IPS-18c (cell line): ENCODE results near the gene PPP2R3A.

Source experiments
- H3K4me3 ChIP-seq: 2 replicates; pipeline ENCODE4 v1.7.0; 2013; ENCODE audit warnings: low read depth, mild to moderate bottlenecking, low read length, moderate library complexity; ENCODE audit not compliant: insufficient read depth
- H3K9me3 ChIP-seq: one replicate; pipeline ENCODE4 v1.6.1; 2013; ENCODE audit warnings: mild to moderate bottlenecking, low read length, moderate library complexity; ENCODE audit not compliant: control insufficient read depth, insufficient read depth

Gene PPP2R3A

DNA sequence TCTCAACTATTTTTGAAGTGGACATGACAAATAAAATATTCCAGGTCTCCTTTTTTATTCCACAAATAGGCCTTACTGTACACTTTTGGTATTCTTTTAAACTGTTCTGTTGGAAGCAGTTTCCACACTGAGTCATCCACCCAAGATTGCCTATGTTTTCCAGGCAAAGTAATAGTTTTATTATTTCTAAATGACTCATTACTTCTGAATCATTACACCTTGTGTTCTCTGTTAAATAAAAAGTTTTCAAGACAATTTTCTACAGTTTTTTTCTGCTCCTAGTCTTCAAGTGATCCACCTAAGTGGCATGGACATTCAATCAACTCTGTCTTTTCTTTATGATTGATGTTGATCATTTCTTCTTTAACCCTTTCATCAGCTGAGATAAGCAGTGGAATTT is 26.5 kb downstream of the PPP2R3A start:
- H3K4me3 ChIP-seq, result no peak overlapping the region

DNA sequence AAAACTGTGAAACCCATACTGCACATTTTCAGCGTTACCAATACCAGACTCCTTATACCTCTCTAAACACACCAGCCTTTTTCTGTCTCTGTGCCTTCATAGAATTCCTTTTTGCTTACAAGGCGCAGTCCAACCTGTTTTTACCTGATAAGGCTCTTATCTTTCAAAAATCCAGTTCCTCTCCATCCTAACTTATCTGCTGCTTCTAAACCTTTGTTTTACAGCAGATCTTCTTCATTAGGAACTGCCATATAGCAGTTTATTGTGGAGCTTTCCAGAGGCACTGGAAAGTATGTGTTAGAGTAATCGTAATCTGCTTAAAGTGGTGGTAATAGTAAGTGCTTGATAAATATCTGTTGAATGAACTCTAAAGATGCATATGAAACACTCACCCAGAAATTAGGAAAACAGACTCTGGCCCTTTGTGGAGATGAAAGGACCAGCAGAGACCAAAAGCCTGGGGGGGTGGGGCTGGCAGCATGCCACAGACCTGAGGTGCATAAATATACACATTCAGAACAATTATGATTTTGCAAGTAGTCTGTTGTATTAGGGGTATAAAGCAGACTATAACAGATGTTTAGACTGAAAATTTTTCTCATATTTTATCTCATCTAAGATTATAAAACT is 29.3 kb downstream of the PPP2R3A start:
- Histone ChIP-seq H3K4me3 (no peak overlapping the region), H3K9me3 (no peaks in the 10 kb centered on the region)

More for the DNA sequence above, 26.5 kb downstream of the PPP2R3A start:
- H3K9me3 ChIP-seq, result no peaks in the 10 kb centered on the region

DNA sequence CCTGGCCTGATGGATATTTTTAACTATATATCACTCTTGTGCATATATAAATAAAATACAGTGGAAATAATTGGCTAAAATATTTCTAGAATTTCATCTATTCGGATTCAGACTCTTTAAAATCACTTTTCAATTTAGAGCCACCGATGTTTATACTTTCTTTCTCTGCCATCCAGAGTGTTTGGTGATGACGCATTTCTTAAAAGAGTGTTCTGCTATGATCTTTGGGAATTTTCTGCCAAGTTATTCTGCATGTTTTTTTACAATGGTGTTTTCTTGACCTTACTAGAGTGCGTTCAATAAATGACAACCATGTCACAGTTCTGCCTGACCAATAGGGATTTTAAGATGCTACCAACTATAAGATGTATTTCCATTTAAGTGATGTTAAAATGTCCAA is 30.2 kb downstream of the PPP2R3A start:
- Histone ChIP-seq H3K4me3 (no peak overlapping the region), H3K9me3 (no peaks in the 10 kb centered on the region)

DNA sequence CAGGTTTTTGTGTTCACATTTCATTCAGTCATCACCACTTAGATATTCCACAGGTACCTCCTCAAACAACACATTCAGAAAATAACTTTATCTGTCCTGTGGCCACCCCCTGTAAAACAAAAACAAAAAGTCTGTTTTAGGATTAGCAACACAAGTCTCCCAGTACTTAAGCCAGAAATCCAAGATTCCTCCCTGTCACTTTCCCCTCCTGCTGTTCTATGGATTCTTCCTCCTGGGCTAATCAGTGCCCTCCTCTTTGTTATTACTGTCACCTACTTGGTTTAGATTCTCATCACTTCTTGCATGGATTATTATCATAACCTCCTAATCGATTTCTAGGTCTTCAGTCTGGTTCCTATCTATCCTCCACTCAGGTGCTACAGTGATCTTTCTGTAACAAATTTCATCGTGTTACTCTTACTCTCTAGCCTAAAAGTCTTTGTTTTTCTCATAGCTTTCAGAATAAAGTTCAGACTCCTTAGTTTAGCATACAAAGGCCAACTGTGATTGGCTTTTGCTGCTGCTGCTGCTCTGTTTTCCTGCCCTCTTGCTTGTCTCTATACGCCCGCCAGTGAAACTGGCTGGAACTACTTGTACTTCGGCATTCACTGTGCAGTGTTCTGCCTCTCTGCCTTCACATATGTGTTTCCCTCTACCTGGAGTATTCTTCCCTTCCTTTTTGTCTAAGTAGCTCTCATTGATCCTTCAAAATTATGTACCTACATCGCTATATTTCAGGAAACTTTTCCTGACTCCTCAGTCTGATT is 32.2 kb downstream of the PPP2R3A start:
- Histone ChIP-seq H3K9me3 (no peaks in the 10 kb centered on the region), H3K4me3 (no peak overlapping the region)

DNA sequence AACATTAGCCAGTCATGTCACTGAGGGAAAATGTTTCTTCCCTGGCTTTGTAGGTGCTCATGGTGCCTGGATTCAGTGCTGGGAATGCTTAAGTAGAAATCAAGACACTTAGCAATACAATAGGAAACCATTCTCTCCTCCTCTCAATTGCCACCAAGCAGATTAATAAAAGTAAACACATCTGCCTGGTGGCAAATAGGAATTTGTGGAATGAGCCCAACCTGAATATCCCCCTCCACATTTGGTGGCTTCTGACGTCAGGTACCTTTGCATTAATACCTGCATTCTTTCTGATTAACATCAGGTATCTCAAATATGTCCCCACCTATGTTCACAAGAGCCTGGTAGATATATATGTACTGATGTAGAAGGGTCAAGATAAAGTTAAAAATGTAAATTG is 42.7 kb downstream of the PPP2R3A start:
- no peak overlapping the region for H3K4me3 ChIP-seq

DNA sequence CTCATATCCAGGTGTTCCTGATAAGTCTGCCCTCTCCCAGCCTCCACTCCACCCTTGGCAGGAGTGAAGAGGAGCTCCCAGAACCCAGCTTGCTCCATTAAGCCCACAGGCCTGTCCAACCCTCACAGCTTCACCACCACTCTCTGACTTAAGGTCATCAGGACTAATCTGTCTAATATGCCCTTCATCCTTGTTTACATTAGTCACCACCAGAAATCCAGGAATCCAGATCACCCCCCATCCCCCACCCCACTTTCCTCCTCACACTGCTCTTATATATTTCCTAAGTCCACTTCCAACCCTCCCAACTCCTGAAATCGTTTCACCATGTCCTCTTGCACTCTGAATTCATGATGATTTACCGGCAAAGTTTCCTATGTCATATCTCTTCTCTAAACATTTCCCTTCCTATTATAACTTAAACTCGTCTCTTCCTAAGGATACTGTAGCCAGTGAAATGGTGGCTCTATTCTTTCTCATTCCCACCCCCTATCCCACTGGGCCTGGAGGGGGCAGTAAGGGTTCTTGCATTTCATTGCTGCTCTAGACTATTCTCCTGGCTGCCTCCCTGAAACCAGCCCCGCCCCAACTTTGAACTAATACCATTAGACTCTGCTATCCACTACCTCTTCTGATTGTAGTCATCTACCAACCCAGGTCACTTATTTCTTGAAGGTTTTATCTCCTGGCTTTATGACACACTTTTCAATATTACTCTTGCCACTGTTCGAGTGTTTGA is 43.4 kb downstream of the PPP2R3A start:
- no peak overlapping the region for H3K4me3 ChIP-seq
- H3K9me3 ChIP-seq, result no peaks in the 10 kb centered on the region

More for the DNA sequence above, 42.7 kb downstream of the PPP2R3A start:
- H3K9me3 ChIP-seq, result no peaks in the 10 kb centered on the region

DNA sequence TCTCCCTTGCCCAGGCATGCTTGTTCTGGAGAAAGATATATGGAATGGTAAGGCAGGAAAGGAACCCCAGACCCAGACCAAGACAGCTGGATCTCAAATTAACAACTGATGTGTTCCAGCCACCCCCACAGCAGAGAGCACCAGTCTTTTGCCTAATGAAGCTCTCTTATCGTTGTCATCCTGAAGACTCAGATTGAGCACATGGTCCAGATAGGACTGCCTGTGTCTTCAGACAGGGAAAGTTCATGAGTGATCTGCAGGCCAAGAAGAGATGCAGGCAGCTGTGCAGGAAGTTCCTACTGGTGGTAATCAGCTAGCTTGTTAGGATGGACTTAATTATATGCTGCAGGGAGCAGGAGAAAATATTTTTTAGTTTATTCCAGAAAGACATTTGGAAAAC is 53.3 kb downstream of the PPP2R3A start:
- H3K4me3 ChIP-seq, result no peak overlapping the region
- H3K9me3 ChIP-seq, result no peaks in the 10 kb centered on the region

DNA sequence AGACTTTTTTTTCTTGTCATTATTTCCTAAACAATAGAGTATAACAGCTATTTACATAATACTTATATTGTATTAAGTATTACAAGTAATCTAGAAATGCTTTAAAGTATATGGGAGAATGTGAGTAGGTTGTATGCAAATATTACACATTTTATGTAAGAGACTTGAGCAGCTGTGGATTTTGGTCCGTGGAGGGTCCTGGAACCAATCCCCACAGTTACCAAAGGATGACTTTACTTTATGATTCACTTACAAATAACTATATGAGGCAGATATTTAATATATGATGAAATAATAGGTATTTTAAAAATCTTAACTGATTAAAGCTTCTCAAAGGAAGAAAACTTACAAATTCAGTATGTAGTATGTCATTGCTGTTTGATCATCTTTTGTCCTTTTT is 56.3 kb downstream of the PPP2R3A start:
- H3K4me3 ChIP-seq, result no peak overlapping the region
- no peaks in the 10 kb centered on the region for H3K9me3 ChIP-seq

DNA sequence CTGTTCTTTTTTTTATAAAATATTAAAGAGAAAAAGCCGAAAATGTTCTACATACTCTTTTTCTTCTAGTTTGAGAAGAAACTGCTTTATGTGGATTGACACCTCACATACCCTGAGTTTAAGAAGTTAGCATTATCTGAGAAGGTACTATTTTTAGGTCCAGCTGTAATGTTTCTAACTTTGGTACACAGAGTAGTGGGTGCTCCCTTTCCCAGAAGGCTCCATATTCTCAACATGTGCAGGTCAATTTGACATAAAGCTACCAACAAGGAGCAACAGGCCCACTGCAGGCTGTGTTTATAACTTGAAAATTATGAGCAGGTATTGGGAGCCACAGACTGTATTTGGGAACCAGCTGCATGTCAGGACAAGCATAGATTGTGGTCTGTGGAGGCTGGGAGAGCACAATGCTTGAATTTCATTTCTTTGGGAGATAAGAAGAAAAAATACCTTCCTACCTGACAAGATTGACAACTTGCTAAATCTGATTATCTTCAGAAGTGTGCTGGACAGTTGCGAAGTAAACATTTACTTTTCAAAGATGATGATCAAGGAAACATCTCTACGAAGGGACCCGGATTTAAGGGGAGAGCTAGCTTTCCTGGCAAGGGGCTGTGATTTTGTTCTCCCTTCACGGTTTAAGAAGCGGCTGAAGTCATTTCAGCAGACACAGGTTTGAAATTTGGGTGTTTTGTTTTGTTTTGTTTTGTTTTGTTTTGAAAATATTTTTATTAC is 57.2 kb downstream of the PPP2R3A start:
- Histone ChIP-seq H3K9me3 (no peaks in the 10 kb centered on the region), H3K4me3 (no peak overlapping the region)

DNA sequence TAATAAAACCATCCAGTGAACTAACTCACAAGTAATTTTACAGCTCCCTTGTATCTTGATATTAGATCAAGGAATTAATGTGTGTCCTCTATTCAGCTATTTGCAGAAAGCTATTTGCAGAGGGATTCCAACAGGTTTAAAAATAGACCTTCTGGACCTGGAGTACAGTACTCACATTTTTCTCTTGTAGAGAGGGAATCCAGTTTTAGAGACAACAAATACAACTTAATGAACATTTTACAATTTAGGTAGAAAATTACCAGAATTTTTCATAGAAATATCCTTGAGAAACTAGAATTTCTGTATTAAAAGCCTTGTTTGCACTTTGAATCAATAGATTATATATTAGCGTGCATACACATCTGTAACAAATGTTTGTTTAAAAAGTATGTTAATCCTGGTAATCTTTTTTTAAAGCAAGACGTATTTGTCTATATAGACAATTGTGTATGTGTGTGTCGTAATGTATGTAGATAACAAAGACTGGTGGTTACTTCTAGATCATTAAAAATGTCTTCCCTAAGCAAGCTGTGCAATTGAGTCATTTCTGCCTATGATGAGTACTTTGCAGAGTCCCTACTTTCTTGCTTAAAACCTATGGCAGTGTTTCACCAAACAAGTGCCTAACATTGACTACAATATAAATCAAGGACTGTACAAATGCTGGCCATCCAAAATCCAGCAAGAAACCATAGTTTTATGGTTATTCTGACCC is 57.9 kb downstream of the PPP2R3A start:
- H3K4me3 ChIP-seq, result no peak overlapping the region
- no peaks in the 10 kb centered on the region for H3K9me3 ChIP-seq

DNA sequence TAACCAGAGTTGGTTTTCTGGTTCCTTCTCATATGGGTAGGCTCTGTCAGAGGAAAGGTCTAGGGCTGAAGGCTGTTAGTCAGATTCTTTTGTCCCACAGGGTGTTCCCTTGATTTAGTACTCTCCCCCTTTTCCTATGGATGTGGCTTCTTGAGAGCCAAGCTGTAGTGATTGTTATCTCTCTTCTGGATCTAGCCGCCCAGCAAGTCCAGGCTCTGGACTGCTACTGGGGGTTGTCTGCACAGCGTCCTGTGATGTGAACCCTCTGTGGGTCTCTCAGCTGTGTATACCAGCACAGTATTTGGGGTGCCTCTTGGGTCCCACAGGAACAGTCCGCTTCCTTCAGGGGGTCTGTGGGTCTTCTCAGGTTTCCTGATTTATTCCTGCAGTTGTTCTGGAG is 70.8 kb downstream of the PPP2R3A start:
- Histone ChIP-seq H3K9me3 (no peaks in the 10 kb centered on the region), H3K4me3 (no peak overlapping the region)

DNA sequence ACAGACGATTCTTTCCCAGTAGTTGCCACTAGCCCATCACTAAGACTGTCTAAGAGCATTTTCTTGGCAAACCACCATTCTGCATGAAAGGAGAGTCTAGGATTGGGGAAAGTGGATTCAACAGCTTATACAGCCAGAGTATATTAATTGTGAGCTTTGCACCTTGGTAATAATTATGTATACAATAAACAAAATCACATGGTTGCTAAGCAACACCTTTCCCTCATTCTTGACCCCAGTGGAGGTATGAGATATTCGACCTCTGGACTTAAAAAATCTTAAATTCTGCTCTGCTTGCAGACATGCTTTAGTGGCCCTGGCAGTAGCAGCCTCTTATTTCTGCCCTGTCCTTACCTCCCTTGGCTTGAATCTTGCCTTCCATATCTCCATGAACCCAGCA is 73.1 kb downstream of the PPP2R3A start:
- Histone ChIP-seq H3K4me3 (no peak overlapping the region), H3K9me3 (no peaks in the 10 kb centered on the region)

DNA sequence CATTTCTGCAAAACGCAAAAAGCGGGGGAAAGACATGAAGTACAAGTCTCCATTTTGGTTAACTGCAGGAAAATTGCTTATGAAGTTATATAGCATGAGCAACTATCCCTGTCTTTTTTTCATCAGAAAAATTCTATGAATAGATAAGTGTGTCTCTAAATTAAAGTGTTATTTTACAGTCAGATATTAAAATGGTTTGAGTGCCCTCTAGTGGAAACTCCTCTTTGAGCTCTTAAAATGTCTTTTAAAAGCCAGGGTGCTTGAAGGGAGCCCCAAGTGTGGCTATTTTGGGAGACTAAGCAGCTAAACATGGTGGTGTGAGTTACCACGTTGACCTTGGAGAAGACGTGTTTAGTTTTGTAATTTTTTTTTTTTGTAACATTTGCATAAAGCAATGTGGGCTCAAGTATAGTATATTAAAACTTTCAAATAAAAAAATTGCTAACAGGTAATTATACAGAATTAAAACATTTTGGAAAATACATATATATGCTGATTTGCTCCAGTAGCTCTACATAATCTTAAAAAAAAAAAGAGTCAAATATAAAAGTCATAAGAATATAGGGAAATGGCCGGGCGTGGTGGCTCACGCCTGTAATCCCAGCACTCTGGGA is 77.2 kb downstream of the PPP2R3A start:
- Histone ChIP-seq H3K4me3 (no peak overlapping the region), H3K9me3 (no peaks in the 10 kb centered on the region)

DNA sequence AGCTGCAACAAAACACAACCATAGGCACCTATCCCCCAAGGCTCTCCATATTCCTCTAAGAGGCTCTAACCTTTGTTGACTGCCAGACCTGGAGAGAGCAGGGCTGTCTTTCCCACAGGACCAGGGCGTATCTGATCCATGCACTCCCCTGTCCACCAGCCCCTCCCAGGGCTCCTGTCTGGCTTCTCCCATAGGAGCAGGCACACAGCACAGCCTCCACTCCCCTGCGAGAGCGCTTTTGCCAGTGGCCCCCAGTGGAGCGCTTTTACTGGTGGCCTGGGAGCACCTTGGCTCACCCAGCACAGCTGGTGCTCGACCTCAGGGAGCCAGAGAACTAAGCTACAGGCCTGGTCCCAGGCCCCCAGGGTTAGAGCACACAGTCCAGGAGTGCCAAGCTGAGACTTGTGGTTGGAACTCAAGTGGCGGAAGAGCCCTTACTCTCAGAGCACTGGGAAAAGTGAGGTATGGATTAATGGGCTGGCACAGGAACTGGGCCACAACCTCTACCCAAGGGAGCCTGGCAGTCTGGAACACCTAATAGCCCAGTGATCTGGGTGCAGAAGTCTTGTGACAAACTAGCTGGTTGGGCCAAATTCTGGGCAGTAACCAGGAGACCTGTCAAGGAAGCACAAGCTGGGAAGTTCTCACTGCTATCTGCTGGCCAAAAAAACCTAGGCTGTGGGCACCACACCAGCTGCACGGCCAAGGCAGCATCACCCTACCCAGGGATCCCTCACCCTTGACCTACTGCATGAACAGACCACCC is 79.6 kb downstream of the PPP2R3A start:
- no peak overlapping the region for H3K4me3 ChIP-seq
- no peaks in the 10 kb centered on the region for H3K9me3 ChIP-seq

DNA sequence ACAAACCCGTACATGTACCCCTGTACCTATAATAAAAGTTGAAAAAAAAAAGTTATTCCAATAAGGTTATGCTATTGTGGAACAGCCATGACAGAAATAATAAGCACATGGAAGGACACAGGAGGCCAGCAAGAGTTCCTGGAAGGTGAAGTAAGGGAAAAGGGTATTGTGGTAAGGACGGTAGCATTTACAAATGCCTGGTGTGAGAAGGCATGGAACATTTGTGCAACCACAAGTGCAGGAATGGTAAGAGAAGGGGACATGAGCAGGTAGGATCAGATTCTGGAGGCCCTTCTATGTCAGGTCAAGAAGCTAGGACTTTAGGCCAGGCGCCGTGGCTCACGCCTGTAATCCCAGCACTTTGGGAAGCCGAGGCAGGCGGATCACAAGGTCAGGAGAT is 82.5 kb downstream of the PPP2R3A start:
- Histone ChIP-seq H3K9me3 (no peaks in the 10 kb centered on the region), H3K4me3 (no peak overlapping the region)

DNA sequence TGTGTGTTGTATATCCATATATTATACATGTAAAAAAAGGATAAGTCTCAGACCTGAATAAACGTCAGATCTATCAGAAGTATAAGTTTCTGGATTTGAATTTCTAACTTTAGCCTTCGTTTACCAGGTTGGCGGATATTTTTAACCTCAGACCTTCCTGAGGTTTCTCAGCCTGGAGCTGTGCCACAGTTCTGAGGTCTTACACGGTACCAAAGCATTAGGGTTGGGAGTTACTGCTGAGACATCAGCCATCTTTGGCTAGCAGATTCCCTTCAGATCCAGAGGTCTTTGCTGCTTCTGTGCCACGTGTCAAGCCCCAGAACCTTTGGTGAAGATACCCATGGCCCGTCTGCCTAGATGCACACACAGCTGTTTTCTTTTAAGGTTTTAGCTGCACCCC is 84.7 kb downstream of the PPP2R3A start:
- no peaks in the 10 kb centered on the region for H3K9me3 ChIP-seq
- no peak overlapping the region for H3K4me3 ChIP-seq
